A673 (cell line): ENCODE results near the gene AP3D1. TPM values are rescaled to one million over a fixed set of nuclear protein-coding genes. Genes with fewer than 3 reads are reported as not detected.

ENCODE experiments used
- BruUV-seq: library from RNA; stranded (reverse); fragments of 400-500 nt; replicated peaks from 2 replicates; lab custom pipeline; 2021; lab: Mats Ljungman, UMichigan
- CTCF ChIA-PET: fragments of 300-600 bp; sonication (Branson Sonifier 250); formaldehyde crosslinking; loops from one replicate; lab custom pipeline; 2022; ENCODE audit warnings: antibody characterized with exemption; lab: Charles Lee
- POLR2A ChIA-PET: fragments of 300-600 bp; sonication (Branson Sonifier 250); formaldehyde crosslinking; loops from one replicate; lab custom pipeline; 2022; ENCODE audit warnings: antibody characterized with exemption; ENCODE audit not compliant: low non-redundant PET; lab: Charles Lee
- DNase-seq: peaks from one replicate; pipeline ENCODE4 v3.0.0-alpha.2; 2015; ENCODE audit warnings: low spot score
- H3K27ac ChIP-seq: fragments of 200-600 bp; sonication (generic); 2 replicates; pipeline ENCODE4 v1.5.1; 2016; ENCODE audit warnings: mixed run types, low read depth, mild to moderate bottlenecking, mixed read lengths, antibody characterized with exemption, low read length; ENCODE audit not compliant: poor library complexity, severe bottlenecking
- H3K27me3 ChIP-seq: fragments of 200-600 bp; sonication (generic); replicated peaks from 2 replicates; pipeline ENCODE4 v1.6.1; 2017; ENCODE audit warnings: mixed run types, low read depth, mild to moderate bottlenecking, mixed read lengths, antibody characterized with exemption, low read length; ENCODE audit not compliant: insufficient read depth, poor library complexity
- H3K36me3 ChIP-seq: fragments of 200-600 bp; sonication (generic); 2 replicates; pipeline ENCODE4 v1.6.1; 2016; ENCODE audit warnings: mixed run types, mild to moderate bottlenecking, mixed read lengths, antibody characterized with exemption, low read length; ENCODE audit not compliant: insufficient read depth, poor library complexity, severe bottlenecking
- H3K4me1 ChIP-seq: fragments of 200-600 bp; sonication (generic); 2 replicates; pipeline ENCODE4 v1.6.1; 2017; ENCODE audit warnings: mixed run types, mild to moderate bottlenecking, mixed read lengths, antibody characterized with exemption, low read length; ENCODE audit not compliant: insufficient read depth, poor library complexity, severe bottlenecking
- H3K4me3 ChIP-seq: fragments of 200-600 bp; sonication (generic); 2 replicates; pipeline ENCODE4 v1.5.1; 2016; ENCODE audit warnings: low read depth, mixed run types, mild to moderate bottlenecking, mixed read lengths, low read length; ENCODE audit not compliant: poor library complexity, severe bottlenecking
- H3K9me3 ChIP-seq: fragments of 200-600 bp; sonication (generic); 2 replicates; pipeline ENCODE4 v1.6.1; 2016; ENCODE audit warnings: mixed run types, low read depth, mild to moderate bottlenecking, mixed read lengths, antibody characterized with exemption, low read length; ENCODE audit not compliant: poor library complexity, severe bottlenecking
- CTCF ChIP-seq: fragments of 300-800, 200-600 bp; sonication (generic); conservative IDR thresholded peaks from 2 replicates; pipeline ENCODE4 v1.5.1; 2017; ENCODE audit warnings: low read depth, mild to moderate bottlenecking, antibody characterized with exemption, low read length, moderate library complexity, mixed read lengths
- EZH2 ChIP-seq: fragments of 200-600 bp; sonication (generic); IDR thresholded peaks from 2 replicates; pipeline ENCODE4 v1.6.1; 2017; ENCODE audit warnings: borderline replicate concordance, low read depth, mild to moderate bottlenecking, mixed read lengths, antibody characterized with exemption, low read length; ENCODE audit not compliant: poor library complexity, severe bottlenecking
- intact Hi-C: fragments of 100-400 bp; cut with micrococcal nuclease; formaldehyde crosslinking; loops from one replicate; pipeline ENCODE4 v1.10.0; 2022; ENCODE audit not compliant: unreplicated experiment
- total RNA-seq: library from RNA; stranded (reverse); gene quantifications from 2 replicates; pipeline ENCODE4 v1.2.3, GENCODE V29; 2021

Gene AP3D1
- total RNA-seq, 1 experiment from 2014 or later = 148 TPM

DNA sequence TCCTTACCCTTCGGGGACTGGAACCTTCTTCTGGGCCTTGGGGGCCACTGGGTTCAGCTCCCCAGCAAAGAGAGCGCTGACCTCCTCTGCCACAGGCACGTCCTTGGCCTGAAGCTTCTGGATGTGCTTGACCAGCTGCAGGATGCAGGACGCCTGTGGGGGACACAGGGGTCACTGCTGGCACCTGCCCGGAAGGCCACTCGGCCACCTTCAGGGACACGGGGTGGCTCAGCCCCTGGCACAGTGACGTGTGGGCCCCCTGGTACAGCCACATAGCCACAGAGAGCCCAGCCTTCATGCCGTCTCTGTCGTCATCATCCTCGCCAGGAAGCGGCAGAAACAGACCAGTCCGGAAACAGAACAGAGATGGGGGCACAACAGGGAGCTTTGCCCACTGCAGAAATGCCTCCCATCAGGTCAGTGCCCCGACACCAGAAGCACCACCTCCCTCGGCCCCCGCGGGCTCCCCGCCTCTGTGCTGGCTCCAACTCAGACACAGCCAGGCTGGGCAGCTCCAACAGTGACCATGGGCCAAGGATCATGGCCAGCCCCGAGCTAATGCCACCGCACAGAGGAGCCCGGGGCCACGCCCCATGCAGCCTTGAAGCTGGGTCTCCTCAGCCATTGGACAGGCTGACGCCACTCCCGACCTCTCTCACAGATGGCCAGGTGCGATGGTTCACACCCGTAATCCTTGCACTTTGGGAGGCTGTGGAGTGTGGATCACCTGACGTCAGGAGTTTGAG lies 34.0 kb downstream of the AP3D1 start:
- no peak overlapping the region for H3K4me3 ChIP-seq
- ChIA-PET POLR2A (no interaction called here), CTCF (no interaction called here)
- no peak overlapping the region for H3K27ac ChIP-seq
- no TSS peak for BruUV-seq
- no peaks in the 10 kb centered on the region for H3K9me3 ChIP-seq
- H3K27me3 ChIP-seq = no peaks in the 10 kb centered on the region
- no peak for DNase-seq
- H3K4me1 ChIP-seq = no peaks in the 10 kb centered on the region
- H3K36me3 ChIP-seq = peaks cover 90% of the 10 kb centered on the region
- intact Hi-C loops = no loop called here
- no peak for TF ChIP-seq EZH2
- TF ChIP-seq CTCF = no peak

- POLR2A ChIA-PET = no interaction called here
- no peaks in the 10 kb centered on the region for H3K9me3 ChIP-seq
- CTCF ChIA-PET = no interaction called here
- no peak for DNase-seq
- intact Hi-C loops = no loop called here
- H3K27ac ChIP-seq = no peak overlapping the region
- H3K4me1 ChIP-seq = no peaks in the 10 kb centered on the region
- no peak for TF ChIP-seq CTCF
- TF ChIP-seq EZH2 = no peak
- H3K27me3 ChIP-seq = no peaks in the 10 kb centered on the region
- no peak overlapping the region for H3K4me3 ChIP-seq
- peaks cover 90% of the 10 kb centered on the region for H3K36me3 ChIP-seq
- BruUV-seq = no TSS peak
Measured at GRCh38 chr19:2116507-2116906, 34.9 kb downstream of the AP3D1 start.

GRCh38 chr19:2115911-2116426 lies 35.4 kb downstream of the AP3D1 start:
- H3K36me3 ChIP-seq = peaks cover 90% of the 10 kb centered on the region
- CTCF ChIA-PET = no interaction called here
- no peak for DNase-seq
- no peak overlapping the region for H3K27ac ChIP-seq
- intact Hi-C loops = no loop called here
- POLR2A ChIA-PET = no interaction called here
- no peaks in the 10 kb centered on the region for H3K27me3 ChIP-seq
- no peaks in the 10 kb centered on the region for H3K4me1 ChIP-seq
- TF ChIP-seq CTCF (no peak), EZH2 (no peak)
- H3K9me3 ChIP-seq = no peaks in the 10 kb centered on the region
- no peak overlapping the region for H3K4me3 ChIP-seq
- BruUV-seq = no TSS peak
